Measurements from ENCODE around the gene SVEP1.

DNA sequence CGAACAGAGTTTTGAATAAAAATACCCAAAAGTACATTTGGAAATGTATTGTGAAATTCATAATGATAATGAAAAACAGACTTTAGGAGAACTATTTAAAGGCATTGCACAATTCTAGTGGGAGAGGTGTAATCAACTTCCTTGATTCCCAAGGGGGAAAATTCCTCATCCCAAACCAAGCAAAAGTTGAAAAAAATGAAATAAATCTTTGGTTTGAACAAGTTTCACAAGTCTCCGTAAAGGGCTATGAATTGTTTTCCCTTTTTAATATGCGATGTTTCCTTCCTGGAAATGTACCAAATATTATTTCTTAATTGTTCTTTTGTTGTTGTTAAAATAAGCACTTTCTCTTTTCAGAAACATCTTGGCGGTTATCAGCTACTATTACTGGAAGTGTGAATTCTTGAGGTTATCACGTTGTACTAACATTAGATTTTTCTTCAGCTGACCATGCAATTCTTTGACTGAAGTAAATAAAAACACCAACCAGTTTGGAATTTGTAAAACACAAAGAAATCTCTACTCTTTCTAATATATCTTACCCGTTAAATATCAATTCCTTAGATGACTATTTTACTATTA, 59.3 kb downstream of the SVEP1 start:
- TF ChIP-seq TOX (CRISPR knock-in tag; IDR thresholded peaks at IDR 0.05; ENCODE audit: borderline replicate concordance) (no peak), ZFP30 (CRISPR knock-in tag; IDR thresholded peaks at IDR 0.05) (no peak), SNAI2 (CRISPR knock-in tag; IDR thresholded peaks at IDR 0.05) (no peak), ESRRG (CRISPR knock-in tag; IDR thresholded peaks at IDR 0.05) (no peak), ARNTL (CRISPR knock-in tag; IDR thresholded peaks at IDR 0.05; ENCODE audit: borderline replicate concordance, low read depth) (no peak), ISL1 (CRISPR knock-in tag; IDR thresholded peaks at IDR 0.05) (no peak), TCF4 (CRISPR knock-in tag; IDR thresholded peaks at IDR 0.05; ENCODE audit: borderline replicate concordance) (no peak), ZNF8 (CRISPR knock-in tag; IDR thresholded peaks at IDR 0.05) (no peak), ZNF565 (CRISPR knock-in tag; conservative IDR thresholded peaks at IDR 0.05; ENCODE audit: low read depth) (no peak)
- TF ChIP-seq, protein P1, sequence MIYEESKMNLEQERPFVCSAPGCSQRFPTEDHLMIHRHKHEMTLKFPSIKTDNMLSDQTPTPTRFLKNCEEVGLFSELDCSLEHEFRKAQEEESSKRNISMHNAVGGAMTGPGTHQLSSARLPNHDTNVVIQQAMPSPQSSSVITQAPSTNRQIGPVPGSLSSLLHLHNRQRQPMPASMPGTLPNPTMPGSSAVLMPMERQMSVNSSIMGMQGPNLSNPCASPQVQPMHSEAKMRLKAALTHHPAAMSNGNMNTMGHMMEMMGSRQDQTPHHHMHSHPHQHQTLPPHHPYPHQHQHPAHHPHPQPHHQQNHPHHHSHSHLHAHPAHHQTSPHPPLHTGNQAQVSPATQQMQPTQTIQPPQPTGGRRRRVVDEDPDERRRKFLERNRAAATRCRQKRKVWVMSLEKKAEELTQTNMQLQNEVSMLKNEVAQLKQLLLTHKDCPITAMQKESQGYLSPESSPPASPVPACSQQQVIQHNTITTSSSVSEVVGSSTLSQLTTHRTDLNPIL (CRISPR knock-in tag; IDR thresholded peaks at IDR 0.05; ENCODE audit: low read depth), result no peak

All from SK-N-SH treated with all-trans-retinoic acid at 6 μM for 48 hours (cell line).